Esophagus muscularis mucosa (tissue), 4 donors: ENCODE data around the gene OTOP1.

ENCODE experiments used
- CTCF ChIP-seq, 3 experiments: fragments of 200-600 bp in 2 of 3; fragments of 450-650 bp in 1 of 3; sonication (generic) in 2 of 3; IDR thresholded peaks; one replicate each; pipeline ENCODE4 v1.5.1; 2017 to 2019; ENCODE audit warnings: antibody characterized with exemption in 3 of 3, mild to moderate bottlenecking in 2 of 3, moderate library complexity in 1 of 3
- EP300 ChIP-seq: sonication (generic); formaldehyde crosslinking; IDR thresholded peaks from one replicate; pipeline ENCODE4 v1.6.1; 2017; ENCODE audit warnings: antibody characterized with exemption
- POLR2AphosphoS5 ChIP-seq, 2 donors: sonication (generic); formaldehyde crosslinking; IDR thresholded peaks; one replicate each; pipeline ENCODE4 v1.6.1; 2017; ENCODE audit warnings: antibody characterized with exemption in 2 of 2

DNA sequence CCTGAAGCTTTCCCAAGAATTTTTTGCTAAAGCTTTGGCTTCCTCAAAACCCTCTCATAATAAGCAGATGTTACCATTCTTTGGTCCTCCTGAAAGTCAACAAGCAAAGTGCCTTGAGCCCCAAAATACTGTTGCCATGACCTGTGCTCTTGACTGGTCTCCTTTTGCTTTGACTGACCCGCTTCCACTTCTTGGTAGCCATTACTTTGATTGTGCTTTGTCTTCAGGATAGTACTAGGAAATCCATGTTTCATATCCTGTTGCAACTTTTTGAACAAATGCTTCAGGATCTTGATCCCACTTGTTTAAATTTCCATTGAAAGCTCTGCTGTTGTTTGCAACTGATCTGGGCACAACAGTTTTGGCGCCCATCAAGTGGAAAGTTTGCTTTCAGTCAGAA, 6.9 kb upstream of the OTOP1 start:
- no peak for TF ChIP-seq CTCF (IDR thresholded peaks at IDR 0.05)
- no peak for TF ChIP-seq POLR2AphosphoS5 (IDR thresholded peaks at IDR 0.05)
- no peak for TF ChIP-seq EP300
